Measurements from ENCODE around the gene PCMT1.

DNA sequence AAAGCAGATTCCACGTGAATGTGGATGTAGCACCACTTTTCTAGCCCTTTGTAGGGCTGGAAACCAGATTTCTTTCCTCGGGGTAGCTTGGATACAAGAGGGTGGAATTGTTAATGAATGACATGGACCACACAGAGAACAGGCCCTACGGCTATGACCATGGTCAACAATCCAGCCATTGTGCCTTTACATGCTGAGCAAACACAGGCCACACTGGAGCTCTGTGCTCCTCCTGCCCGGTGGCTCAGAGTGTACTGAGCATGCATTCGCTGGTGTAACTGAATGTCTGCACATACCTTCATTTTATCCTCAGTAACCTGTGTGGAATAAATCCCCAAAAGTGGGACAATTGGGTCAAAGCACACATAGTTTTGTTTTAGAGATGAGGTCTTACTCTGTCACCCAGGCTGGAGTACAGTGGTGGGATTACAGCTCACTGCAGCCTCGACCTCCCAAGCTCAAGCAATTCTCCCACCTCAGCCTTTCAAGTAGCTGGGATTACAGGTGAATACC lies 81.8 kb downstream of the PCMT1 start:
- TF ChIP-seq CHD1 (IDR thresholded peaks at IDR 0.05; ENCODE audit: low read depth, low read length) (no peak), POLR2A (IDR thresholded peaks at IDR 0.05; ENCODE audit: low read depth, low read length) (no peak), MXI1 (IDR thresholded peaks at IDR 0.05; ENCODE audit: borderline replicate concordance, low read depth, low read length) (no peak), CTCF (conservative IDR thresholded peaks at IDR 0.05; ENCODE audit: low read depth, low read length) (no peak), RAD21 (IDR thresholded peaks at IDR 0.05; ENCODE audit: low read length) (no peak)
